Fibroblast of villous mesenchyme (primary cell): ENCODE measurements around the gene STX11. TPM values are rescaled to one million over a fixed set of nuclear protein-coding genes. Genes with fewer than 3 reads are reported as not detected.

Experiments
- DNase-seq: peaks from one replicate; pipeline ENCODE4 v3.0.0-alpha.2; 2010; ENCODE audit warnings: low read depth
- H3K4me3 ChIP-seq: 2 replicates; pipeline ENCODE4 v1.5.1; 2011; ENCODE audit warnings: low read depth, mild to moderate bottlenecking, low read length
- total RNA-seq: library from RNA; depleted of rRNA; stranded (reverse); fragments of >200 nt; gene quantifications from 2 replicates; pipeline ENCODE4 v1.2.3, GENCODE V29; 2012
- TF ChIP-seq, protein P1 (sequence below): IDR thresholded peaks from 2 replicates; pipeline ENCODE4 v1.5.1; 2012; ENCODE audit warnings: low read depth, mild to moderate bottlenecking, low read length; ENCODE audit not compliant: insufficient read depth

Gene STX11
- total RNA-seq, 1 donor = 2.2 TPM

DNA sequence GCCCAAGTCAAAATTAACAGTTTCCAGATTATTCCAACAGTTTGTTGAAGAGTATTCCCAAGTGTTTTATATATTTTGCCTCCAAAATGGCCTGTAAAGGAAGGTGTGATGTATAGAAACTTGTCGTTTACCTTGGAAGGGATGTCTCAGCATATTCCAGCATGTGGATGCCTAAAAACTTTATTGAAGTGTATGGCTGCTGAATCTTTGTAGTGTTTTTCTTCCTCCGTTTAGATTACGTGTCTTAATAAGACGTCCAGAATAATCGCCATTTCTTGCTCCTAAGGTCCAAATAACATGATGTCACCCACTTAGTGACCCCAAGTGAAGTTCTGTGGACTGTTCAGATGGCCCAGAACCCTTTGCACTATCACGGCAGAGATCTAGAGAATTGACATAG lies 37.0 kb upstream of the STX11 start:
- no peak for DNase-seq
- TF ChIP-seq, protein P1, sequence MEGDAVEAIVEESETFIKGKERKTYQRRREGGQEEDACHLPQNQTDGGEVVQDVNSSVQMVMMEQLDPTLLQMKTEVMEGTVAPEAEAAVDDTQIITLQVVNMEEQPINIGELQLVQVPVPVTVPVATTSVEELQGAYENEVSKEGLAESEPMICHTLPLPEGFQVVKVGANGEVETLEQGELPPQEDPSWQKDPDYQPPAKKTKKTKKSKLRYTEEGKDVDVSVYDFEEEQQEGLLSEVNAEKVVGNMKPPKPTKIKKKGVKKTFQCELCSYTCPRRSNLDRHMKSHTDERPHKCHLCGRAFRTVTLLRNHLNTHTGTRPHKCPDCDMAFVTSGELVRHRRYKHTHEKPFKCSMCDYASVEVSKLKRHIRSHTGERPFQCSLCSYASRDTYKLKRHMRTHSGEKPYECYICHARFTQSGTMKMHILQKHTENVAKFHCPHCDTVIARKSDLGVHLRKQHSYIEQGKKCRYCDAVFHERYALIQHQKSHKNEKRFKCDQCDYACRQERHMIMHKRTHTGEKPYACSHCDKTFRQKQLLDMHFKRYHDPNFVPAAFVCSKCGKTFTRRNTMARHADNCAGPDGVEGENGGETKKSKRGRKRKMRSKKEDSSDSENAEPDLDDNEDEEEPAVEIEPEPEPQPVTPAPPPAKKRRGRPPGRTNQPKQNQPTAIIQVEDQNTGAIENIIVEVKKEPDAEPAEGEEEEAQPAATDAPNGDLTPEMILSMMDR = no peak

DNA sequence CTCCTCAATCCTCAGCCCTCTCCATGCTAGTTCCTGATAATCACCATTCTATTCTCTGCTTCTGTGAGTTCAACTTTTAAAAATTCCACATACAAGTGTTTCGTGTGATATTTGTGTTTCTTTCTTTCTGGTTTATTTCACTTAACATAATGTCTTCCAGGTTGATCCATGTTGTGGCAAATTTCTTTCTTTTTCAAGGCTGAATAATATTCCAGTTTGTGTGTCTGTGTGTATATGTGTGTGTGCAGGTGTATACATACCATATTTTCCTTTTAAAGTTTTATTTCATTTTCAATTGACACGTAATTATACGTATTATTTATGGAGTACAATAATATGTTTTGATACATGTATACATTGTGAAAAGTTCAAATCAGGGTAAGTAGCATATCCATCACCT lies 35.1 kb upstream of the STX11 start:
- no peak for DNase-seq
- H3K4me3 ChIP-seq = no peak overlapping the region
- TF ChIP-seq, protein P1 = no peak

More for the DNA sequence above, 37.0 kb upstream of the STX11 start:
- H3K4me3 ChIP-seq = no peak overlapping the region

DNA sequence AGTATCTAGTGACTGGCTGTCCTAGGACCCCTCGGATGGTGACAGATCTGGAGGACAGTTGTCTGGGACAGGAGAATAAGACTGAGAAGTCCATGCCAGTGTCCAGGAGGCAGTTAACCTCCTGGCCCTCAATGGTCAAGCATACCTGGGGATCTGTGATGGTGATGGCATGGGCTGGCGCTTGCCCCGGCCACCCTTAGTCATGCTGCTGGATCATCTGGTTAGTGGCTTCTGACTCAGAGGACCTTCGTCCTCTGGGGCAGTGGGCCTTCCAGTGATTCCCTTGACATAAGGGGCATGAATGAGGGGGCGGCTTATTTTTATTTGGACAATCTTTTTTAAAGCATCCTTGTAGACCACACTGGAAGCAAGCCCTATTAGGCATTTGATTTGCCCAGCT lies 30.9 kb upstream of the STX11 start:
- no peak overlapping the region for H3K4me3 ChIP-seq
- TF ChIP-seq, protein P1 = no peak
- DNase-seq = no peak

DNA sequence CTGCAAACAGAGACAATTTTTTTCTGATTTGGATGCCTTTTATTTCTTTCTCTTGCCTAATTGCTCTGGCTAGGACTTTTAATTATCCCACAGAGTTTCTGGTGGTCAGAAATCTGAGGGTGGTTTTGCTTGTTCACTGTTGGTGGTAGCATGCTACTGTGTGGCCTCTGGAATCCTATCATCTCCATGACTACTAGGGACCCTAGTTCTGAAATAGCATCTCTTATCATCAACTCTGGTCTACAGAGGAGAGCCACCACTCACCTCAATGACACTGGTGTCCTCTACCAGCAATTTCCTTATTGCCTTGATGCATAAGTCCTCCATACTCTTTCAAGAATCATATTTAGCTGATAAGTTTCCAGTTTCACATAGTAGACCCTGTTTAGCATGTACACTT lies 27.5 kb upstream of the STX11 start:
- TF ChIP-seq, protein P1 = no peak
- H3K4me3 ChIP-seq = no peak overlapping the region
- DNase-seq = no peak

DNA sequence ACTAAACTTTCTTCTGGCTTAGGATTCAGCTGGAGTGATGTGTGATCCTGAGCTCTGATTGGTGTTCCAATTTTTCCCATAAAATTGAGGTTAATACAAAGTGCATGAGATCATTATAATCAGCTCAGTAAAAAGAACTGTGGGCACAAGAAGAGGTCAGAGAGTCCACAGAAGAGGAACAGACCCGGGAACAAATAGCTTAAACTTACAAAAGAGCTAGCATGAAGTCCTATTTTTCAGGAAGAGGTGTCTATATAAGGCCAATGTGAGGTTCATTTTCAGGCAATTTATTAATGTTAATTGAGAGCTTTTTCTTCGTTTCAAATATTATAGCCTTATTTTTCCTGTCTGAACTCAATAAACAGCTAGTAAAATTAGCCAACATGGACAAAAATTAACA lies 26.9 kb upstream of the STX11 start:
- TF ChIP-seq, protein P1 = no peak

DNA sequence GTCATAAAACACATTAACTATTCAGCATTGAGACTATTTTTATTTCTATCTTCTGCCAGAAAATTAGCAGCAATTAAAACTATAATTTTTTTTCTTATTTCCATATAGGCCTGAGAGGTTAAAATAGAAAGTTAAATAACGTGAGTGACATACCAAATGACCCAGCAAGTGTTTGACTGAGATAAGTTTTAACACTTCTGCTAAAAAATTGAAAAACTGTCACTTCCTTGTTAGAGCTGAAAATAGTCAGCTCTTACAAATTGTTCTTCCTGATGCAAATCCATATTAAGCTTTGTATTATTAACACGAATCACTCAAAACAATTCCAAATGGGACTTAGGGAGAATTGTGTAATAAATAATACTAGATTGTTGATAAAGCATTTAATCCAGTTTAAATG lies 26.5 kb upstream of the STX11 start:
- TF ChIP-seq, protein P1 = no peak
- no peak for DNase-seq
- no peak overlapping the region for H3K4me3 ChIP-seq

More for the DNA sequence above, 26.9 kb upstream of the STX11 start:
- no peak for DNase-seq
- H3K4me3 ChIP-seq = no peak overlapping the region

DNA sequence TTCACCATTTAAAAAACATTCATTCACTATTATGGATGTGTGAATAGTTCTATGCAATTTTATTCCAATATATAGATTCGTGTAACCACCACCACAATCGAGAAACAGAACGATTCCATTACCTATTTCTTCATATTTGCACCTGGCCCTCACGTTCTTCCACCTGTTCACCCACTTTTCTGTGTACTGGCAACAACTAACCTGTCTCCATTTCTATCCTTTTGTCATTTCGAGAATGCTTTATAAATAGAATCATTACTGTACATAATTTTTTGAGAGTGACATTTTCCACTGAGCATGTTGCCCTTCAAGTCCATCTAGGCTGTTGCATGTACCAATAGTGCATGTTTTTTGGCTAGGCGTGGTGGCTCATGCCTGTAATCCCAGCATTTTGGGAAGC lies 23.2 kb upstream of the STX11 start:
- H3K4me3 ChIP-seq = no peak overlapping the region
- TF ChIP-seq, protein P1 = no peak
- DNase-seq = no peak
